Mucosa of gallbladder (tissue), 1 donor: Measurements from ENCODE around the gene TRMT2B. TPM values are rescaled to one million over a fixed set of nuclear protein-coding genes. Genes with fewer than 3 reads are reported as not detected.
"Not testable (repeated sequence)": the region's sequence is repeated elsewhere in the genome, so short reads cannot be mapped to it uniquely, and the experiment has no call there.

Source experiments
- DNase-seq: peaks from one replicate; pipeline ENCODE4 v3.0.0-alpha.2; 2020; ENCODE audit warnings: low spot score
- total RNA-seq: library from RNA; stranded (reverse); gene quantifications from one replicate; pipeline ENCODE4 v1.2.1, GENCODE V29; 2021
- donor health status: DM: no; HTN: no; CAD: no.

The TRMT2B gene
- total RNA-seq, 1 donor from 2014 or later, result 26.8 TPM

GRCh38 chrX:100999451-100999850, 52.5 kb downstream of the TRMT2B start:
- no peak for DNase-seq

- no peak for DNase-seq
These were observed 56.4 kb downstream of the TRMT2B start for GRCh38 chrX:100995469-100995868.

- no peak for DNase-seq
These were observed 57.3 kb downstream of the TRMT2B start for GRCh38 chrX:100994352-100995281.

GRCh38 chrX:100990139-100990538, 61.8 kb downstream of the TRMT2B start:
- DNase-seq, result no peak

- DNase-seq, result no peak
These were observed 67.1 kb downstream of the TRMT2B start for GRCh38 chrX:100984818-100985217.

- not testable (repeated sequence) for DNase-seq
These were observed 70.4 kb downstream of the TRMT2B start for GRCh38 chrX:100981498-100981845.

- DNase-seq, result peak; percentile 28
These were observed 71.1 kb downstream of the TRMT2B start for GRCh38 chrX:100980608-100981497.

- DNase-seq, result no peak
These were observed 71.9 kb downstream of the TRMT2B start for GRCh38 chrX:100979881-100980607.

GRCh38 chrX:100976211-100976610, 75.7 kb downstream of the TRMT2B start:
- DNase-seq, result no peak

GRCh38 chrX:100975212-100975611, 76.7 kb downstream of the TRMT2B start:
- no peak for DNase-seq

GRCh38 chrX:100973411-100973810, 78.5 kb downstream of the TRMT2B start:
- no peak for DNase-seq

GRCh38 chrX:100969936-100970335, 82.0 kb downstream of the TRMT2B start:
- DNase-seq, result no peak

- no peak for DNase-seq
These were observed 82.5 kb downstream of the TRMT2B start, which contains the start of gene ARL13A for GRCh38 chrX:100969408-100969807. Gene ARL13A (plus strand): TSS chrX:100969708. CDS start chrX:100973690, 3,982 bp downstream.

- no peak for DNase-seq
These were observed 87.5 kb downstream of the TRMT2B start for GRCh38 chrX:100964362-100964761.

GRCh38 chrX:100962811-100963210, 89.1 kb downstream of the TRMT2B start:
- no peak for DNase-seq

Other genes starting within 250 kb of the TRMT2B start
- gene CSTF2, start 231.7 kb downstream of the TRMT2B start, total RNA-seq, result 19.5 TPM
- gene NOX1, start 177.8 kb downstream of the TRMT2B start, total RNA-seq, result not detected
- gene XKRX, start 123.2 kb downstream of the TRMT2B start, total RNA-seq, result 0.26 TPM
- not detected for gene ARL13A, start 82.4 kb downstream of the TRMT2B start, total RNA-seq
- 4.0 TPM for gene TMEM35A, start 26.8 kb upstream of the TRMT2B start, total RNA-seq
- gene CENPI, start 46.1 kb upstream of the TRMT2B start, total RNA-seq, result 1.3 TPM
- 0.29 TPM for gene DRP2, start 167.7 kb upstream of the TRMT2B start, total RNA-seq
- not detected for gene TAF7L, start 239.2 kb upstream of the TRMT2B start, total RNA-seq